Panc1 (cell line): Measurements from ENCODE around the gene VN1R5. TPM values are rescaled to one million over a fixed set of nuclear protein-coding genes. Genes with fewer than 3 reads are reported as not detected.

Experiments
- ATAC-seq: fragments of 200-7000 bp; cut with Tn5 transposase; 2 replicates; pipeline ENCODE4 v1.9.1; 2020; ENCODE audit warnings: mild to moderate bottlenecking, moderate library complexity
- BruUV-seq: library from RNA; stranded (reverse); fragments of 400-500 nt; replicated peaks from 2 replicates; lab custom pipeline; 2021; lab: Mats Ljungman, UMichigan
- CTCF ChIA-PET: fragments of 300-600 bp; sonication (Branson Sonifier 250); formaldehyde crosslinking; loops from one replicate; lab custom pipeline; 2022; ENCODE audit warnings: antibody characterized with exemption; lab: Charles Lee
- POLR2A ChIA-PET: fragments of 300-600 bp; sonication (Branson Sonifier 250); formaldehyde crosslinking; loops from one replicate; lab custom pipeline; 2022; ENCODE audit warnings: antibody characterized with exemption; lab: Charles Lee
- DNase-seq: peaks from one replicate; pipeline ENCODE4 v3.0.0-alpha.2; 2010; ENCODE audit warnings: low read depth, low spot score
- H3K27ac ChIP-seq: 2 replicates; pipeline ENCODE4 v1.5.1; 2011; ENCODE audit warnings: mild to moderate bottlenecking, low read length, inconsistent platforms
- H3K27me3 ChIP-seq: fragments of 200-500 bp; sonication (Bioruptor generic); 2 replicates; pipeline ENCODE4 v1.6.0; 2014; ENCODE audit warnings: low read length, inconsistent platforms; ENCODE audit not compliant: control insufficient read depth, insufficient read depth
- H3K36me3 ChIP-seq: fragments of 200-500 bp; sonication (Bioruptor generic); 2 replicates; pipeline ENCODE4 v1.5.1; 2014; ENCODE audit warnings: inconsistent platforms, mild to moderate bottlenecking, low read length, moderate library complexity; ENCODE audit not compliant: control insufficient read depth, insufficient read depth
- H3K4me1 ChIP-seq: 2 replicates; pipeline ENCODE4 v1.5.1; 2011; ENCODE audit warnings: inconsistent platforms, mild to moderate bottlenecking, low read length, moderate library complexity; ENCODE audit not compliant: control insufficient read depth, insufficient read depth
- H3K4me3 ChIP-seq, 2 experiments: 2 replicates each; pipeline ENCODE4 v1.5.1; 2011 to 2012; ENCODE audit warnings: low read depth in 2 of 2, low read length in 2 of 2, mild to moderate bottlenecking in 2 of 2, inconsistent platforms in 1 of 2, moderate library complexity in 1 of 2
- H3K9me3 ChIP-seq: fragments of 200-500 bp; sonication (Bioruptor generic); 2 replicates; pipeline ENCODE4 v1.5.1; 2014; ENCODE audit warnings: low read depth, mild to moderate bottlenecking, inconsistent platforms, low read length, moderate library complexity; ENCODE audit not compliant: control insufficient read depth, insufficient read depth
- CTCF ChIP-seq: fragments of 450-650 bp; IDR thresholded peaks from 2 replicates; pipeline ENCODE4 v1.5.1; 2017; ENCODE audit warnings: mild to moderate bottlenecking
- POLR2AphosphoS5 ChIP-seq: IDR thresholded peaks from 2 replicates; pipeline ENCODE4 v1.6.1; 2012; ENCODE audit warnings: mild to moderate bottlenecking, low read depth, low read length, moderate library complexity
- REST ChIP-seq, 2 experiments: IDR thresholded peaks; 2 replicates each; pipeline ENCODE4 v1.6.1; 2011 to 2012; ENCODE audit warnings: low read depth in 2 of 2, control low read depth in 1 of 2, low read length in 1 of 2, mild to moderate bottlenecking in 1 of 2, moderate library complexity in 1 of 2; ENCODE audit not compliant: insufficient read depth in 1 of 2
- SIN3A ChIP-seq: IDR thresholded peaks from 2 replicates; pipeline ENCODE4 v1.6.1; 2012; ENCODE audit warnings: low read depth, mild to moderate bottlenecking, low read length, moderate library complexity, borderline replicate concordance; ENCODE audit not compliant: insufficient read depth
- TCF7L2 ChIP-seq: IDR thresholded peaks from 2 replicates; pipeline ENCODE4 v1.6.1; 2011; ENCODE audit warnings: mild to moderate bottlenecking, low read depth, low read length, inconsistent platforms
- in situ Hi-C: cut with HindIII; loops from 2 replicates; pipeline ENCODE4 v1.10.0; 2016; ENCODE audit warnings: low sequenced_read_pairs, low pct_unique_long_range_greater_than_20kb
- intact Hi-C: fragments of 100-400 bp; cut with micrococcal nuclease; formaldehyde crosslinking; loops from one replicate; pipeline ENCODE4 v1.10.0; 2022; ENCODE audit not compliant: unreplicated experiment
- total RNA-seq: library from RNA; stranded (reverse); gene quantifications from one replicate; pipeline ENCODE4 v1.2.1, GENCODE V29; 2021; ENCODE audit not compliant: unreplicated experiment

Gene VN1R5
- total RNA-seq, 1 experiment from 2014 or later, result not detected

- H3K27ac ChIP-seq, result no peak overlapping the region
- H3K9me3 ChIP-seq, result no peaks in the 10 kb centered on the region
- H3K4me1 ChIP-seq, result no peaks in the 10 kb centered on the region
- ATAC-seq (no peak), DNase-seq (no peak)
- ChIA-PET POLR2A (no interaction called here), CTCF (no interaction called here)
- H3K36me3 ChIP-seq, result no peaks in the 10 kb centered on the region
- no TSS peak for BruUV-seq
- no peak overlapping the region for H3K4me3 ChIP-seq
- intact Hi-C loops (no loop called here), in situ Hi-C loops (no loop called here)
- H3K27me3 ChIP-seq, result no peaks in the 10 kb centered on the region
- TF ChIP-seq TCF7L2, result no peak
- no peak for TF ChIP-seq SIN3A
- TF ChIP-seq CTCF, result no peak
- TF ChIP-seq POLR2AphosphoS5, result no peak
- TF ChIP-seq REST (IDR thresholded peaks at IDR 0.05; ENCODE audit: insufficient read depth in 1 of 2, low read depth in 2 of 2, low read length in 1 of 2), result no peak
Measured at GRCh38 chr1:247269133-247269532, 13.3 kb downstream of the VN1R5 start.

DNA sequence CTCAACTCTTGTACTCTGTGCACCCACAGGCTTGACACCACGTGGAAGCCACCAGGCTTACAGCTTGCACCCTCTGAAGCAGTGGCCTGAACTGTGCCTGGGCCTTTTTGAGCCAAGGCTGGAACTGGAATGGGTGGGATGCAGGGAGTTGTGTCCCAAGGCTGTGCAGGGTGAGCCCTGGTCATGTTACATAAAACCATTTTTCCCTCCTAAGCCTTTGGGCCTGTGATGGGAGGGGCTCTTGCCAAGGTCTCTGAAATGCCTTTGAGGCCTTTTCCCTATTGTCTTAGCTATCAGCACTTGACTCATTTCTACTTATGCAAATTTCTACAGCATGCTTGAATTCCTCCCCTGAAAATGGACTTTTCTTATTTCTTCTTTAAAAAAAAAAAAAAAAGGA lies 14.1 kb downstream of the VN1R5 start:
- in situ Hi-C loops (no loop called here), intact Hi-C loops (no loop called here)
- Histone ChIP-seq H3K9me3 (no peaks in the 10 kb centered on the region), H3K36me3 (no peaks in the 10 kb centered on the region), H3K4me3 (no peak overlapping the region), H3K4me1 (no peaks in the 10 kb centered on the region), H3K27me3 (no peaks in the 10 kb centered on the region), H3K27ac (no peak overlapping the region)
- ChIA-PET POLR2A (no interaction called here), CTCF (interaction anchor here (0.6 kb wide), 1 partner anchor 103 kb away, joined by 13 read pairs; no protein-coding TSS in a partner anchor)
- TF ChIP-seq POLR2AphosphoS5, result no peak
- no peak for TF ChIP-seq CTCF
- no peak for TF ChIP-seq REST (IDR thresholded peaks at IDR 0.05; ENCODE audit: insufficient read depth in 1 of 2, low read depth in 2 of 2, low read length in 1 of 2)
- no peak for TF ChIP-seq TCF7L2
- TF ChIP-seq SIN3A, result no peak
- no TSS peak for BruUV-seq
- no peak for DNase-seq
- no peak for ATAC-seq
